H1 (cell line): Measurements from ENCODE around the gene ZNF367. TPM values are rescaled to one million over a fixed set of nuclear protein-coding genes. Genes with fewer than 3 reads are reported as not detected.

Experiments used
- CTCF ChIA-PET: fragments of 300-600 bp; sonication (Branson Sonifier 250); formaldehyde crosslinking; loops from one replicate; lab custom pipeline; 2021; ENCODE audit not compliant: partially characterized antibody; lab: Charles Lee
- POLR2A ChIA-PET: fragments of 300-600 bp; sonication (Branson Sonifier 250); formaldehyde crosslinking; loops from one replicate; lab custom pipeline; 2021; ENCODE audit warnings: inconsistent platforms; ENCODE audit not compliant: partially characterized antibody; lab: Charles Lee
- DNase-seq, 2 experiments: peaks; one replicate each; pipeline versions ENCODE4 v3.0.0 to v3.0.0-alpha.2; 2010 to 2022; ENCODE audit warnings: low spot score in 2 of 2, low read depth in 1 of 2, mixed read lengths in 1 of 2
- FAIRE-seq: peaks from 2 replicates; lab custom pipeline; 2011; peaks lifted over from hg19 to GRCh38; lab: Jason Lieb, UNC
- H2AFZ ChIP-seq: 2 replicates; pipeline ENCODE4 v1.8.1; 2012; ENCODE audit warnings: low read length, inconsistent platforms
- H2AK5ac ChIP-seq: 2 replicates; pipeline ENCODE4 v1.6.1; 2013; ENCODE audit warnings: low read depth, low read length
- H2BK120ac ChIP-seq: replicated peaks from 2 replicates; pipeline ENCODE3; 2013; ENCODE audit warnings: low read depth, low read length, inconsistent platforms
- H2BK12ac ChIP-seq: 2 replicates; pipeline ENCODE4 v1.6.1; 2013; ENCODE audit warnings: low read depth, low read length
- H2BK15ac ChIP-seq: 2 replicates; pipeline ENCODE4 v1.6.1; 2013; ENCODE audit warnings: low read length
- H2BK20ac ChIP-seq: 2 replicates; pipeline ENCODE4 v1.6.1; 2013; ENCODE audit warnings: low read length
- H2BK5ac ChIP-seq: 2 replicates; pipeline ENCODE4 v1.6.1; 2013; ENCODE audit warnings: low read depth, low read length
- H3K14ac ChIP-seq: 2 replicates; pipeline ENCODE4 v1.6.1; 2013; ENCODE audit warnings: inconsistent platforms; ENCODE audit not compliant: insufficient read length
- H3K18ac ChIP-seq: 2 replicates; pipeline ENCODE4 v1.6.1; 2013; ENCODE audit warnings: low read length; ENCODE audit errors: extremely low read depth
- H3K23ac ChIP-seq: 2 replicates; pipeline ENCODE4 v1.6.1; 2013; ENCODE audit warnings: inconsistent platforms; ENCODE audit not compliant: insufficient read length
- H3K23me2 ChIP-seq: 2 replicates; pipeline ENCODE4 v1.6.1; 2013; ENCODE audit warnings: low read depth, low read length
- H3K27ac ChIP-seq: 2 replicates; pipeline ENCODE4 v1.6.1; 2011; ENCODE audit warnings: low read depth, low read length, inconsistent platforms
- H3K27me3 ChIP-seq, 4 experiments: replicated peaks in 1 of 4; 1 replicate in 1 of 4; 2 replicates in 3 of 4; pipeline versions ENCODE4 v1.6.1 to v1.8.1; 2011 to 2013; ENCODE audit warnings: low read length in 3 of 4, mild to moderate bottlenecking in 3 of 4, inconsistent platforms in 2 of 4, mixed read lengths in 2 of 4, moderate library complexity in 1 of 4; ENCODE audit not compliant: control insufficient read depth in 3 of 4, insufficient read depth in 3 of 4; ENCODE audit errors: extremely low read depth in 1 of 4
- H3K36me3 ChIP-seq, 4 experiments: 2 replicates each; pipeline versions ENCODE4 v1.6.1 to v1.8.1; 2011 to 2013; ENCODE audit warnings: mild to moderate bottlenecking in 4 of 4, low read length in 3 of 4, moderate library complexity in 2 of 4, control low read depth in 1 of 4, inconsistent platforms in 1 of 4; ENCODE audit not compliant: insufficient read depth in 4 of 4, control insufficient read depth in 2 of 4
- H3K4ac ChIP-seq: replicated peaks from 2 replicates; pipeline ENCODE3; 2013; ENCODE audit warnings: low read length, low read depth, mixed read lengths, inconsistent platforms; ENCODE audit not compliant: insufficient read length
- H3K4me1 ChIP-seq, 4 experiments: replicated peaks in 1 of 4; 1 replicate in 1 of 4; 2 replicates in 3 of 4; pipeline versions ENCODE4 v1.6.1 to v1.8.1; 2011 to 2013; ENCODE audit warnings: low read length in 3 of 4, inconsistent platforms in 2 of 4, mixed read lengths in 1 of 4; ENCODE audit not compliant: insufficient read depth in 4 of 4, control insufficient read depth in 3 of 4
- H3K4me2 ChIP-seq, 2 experiments: 2 replicates each; pipeline versions ENCODE4 v1.6.1 to v1.8.1; 2011 to 2013; ENCODE audit warnings: low read depth in 2 of 2, low read length in 2 of 2, control low read depth in 1 of 2, inconsistent platforms in 1 of 2, mild to moderate bottlenecking in 1 of 2; ENCODE audit not compliant: insufficient read depth in 1 of 2
- H3K4me3 ChIP-seq, 4 experiments: fragments of 200-600, 300-600 bp in 1 of 4; sonication (generic), shearing (Covaris generic), sonication (Bioruptor Twin) in 1 of 4; 2 replicates each; pipeline versions ENCODE4 v1.5.1 to v1.8.1; 2011 to 2016; ENCODE audit warnings: low read length in 4 of 4, low read depth in 3 of 4, control low read depth in 2 of 4, inconsistent platforms in 2 of 4, mild to moderate bottlenecking in 2 of 4, mixed read lengths in 1 of 4, moderate library complexity in 1 of 4; ENCODE audit not compliant: insufficient read depth in 2 of 4; ENCODE audit errors: extremely low read depth in 1 of 4
- H3K56ac ChIP-seq: replicated peaks from 2 replicates; pipeline ENCODE3; 2013; ENCODE audit warnings: low read depth, mild to moderate bottlenecking, mixed read lengths, low read length, inconsistent platforms; ENCODE audit not compliant: insufficient read length
- H3K79me1 ChIP-seq: 2 replicates; pipeline ENCODE4 v1.6.1; 2013; ENCODE audit warnings: low read depth, low read length, control low read depth
- H3K79me2 ChIP-seq, 2 experiments: 2 replicates each; pipeline versions ENCODE4 v1.6.1 to v1.8.1; 2012 to 2013; ENCODE audit warnings: low read length in 2 of 2, mild to moderate bottlenecking in 2 of 2, inconsistent platforms in 1 of 2; ENCODE audit not compliant: insufficient read depth in 2 of 2, control insufficient read depth in 1 of 2
- H3K9ac ChIP-seq, 4 experiments: replicated peaks in 1 of 4; 1 replicate in 1 of 4; 2 replicates in 3 of 4; pipeline versions ENCODE4 v1.6.1 to v1.8.1; 2011 to 2013; ENCODE audit warnings: low read depth in 3 of 4, low read length in 3 of 4, control low read depth in 2 of 4, mild to moderate bottlenecking in 2 of 4, moderate library complexity in 2 of 4, inconsistent platforms in 1 of 4; ENCODE audit errors: extremely low read depth in 1 of 4
- H3K9me3 ChIP-seq, 2 experiments: 2 replicates each; pipeline versions ENCODE4 v1.6.1 to v1.8.1; 2012 to 2013; ENCODE audit warnings: mild to moderate bottlenecking in 2 of 2, moderate library complexity in 2 of 2, control low read depth in 1 of 2, inconsistent platforms in 1 of 2, low read depth in 1 of 2, low read length in 1 of 2, mixed read lengths in 1 of 2; ENCODE audit not compliant: insufficient read depth in 2 of 2
- H4K20me1 ChIP-seq, 2 experiments: replicated peaks in 1 of 2; 2 replicates each; pipeline versions ENCODE3 to v1.8.1; 2011 to 2013; ENCODE audit warnings: inconsistent platforms in 2 of 2, low read length in 2 of 2, mild to moderate bottlenecking in 1 of 2; ENCODE audit not compliant: insufficient read depth in 2 of 2, control insufficient read depth in 1 of 2
- H4K5ac ChIP-seq: 2 replicates; pipeline ENCODE4 v1.6.1; 2013; ENCODE audit warnings: low read length, low read depth, mixed read lengths, inconsistent platforms; ENCODE audit not compliant: insufficient read length
- H4K8ac ChIP-seq: 2 replicates; pipeline ENCODE4 v1.8.0; 2013; ENCODE audit warnings: mild to moderate bottlenecking, moderate library complexity, low read length, inconsistent platforms; ENCODE audit not compliant: insufficient read depth; ENCODE audit errors: extremely low read depth
- H4K91ac ChIP-seq: replicated peaks from 2 replicates; pipeline ENCODE3; 2013; ENCODE audit warnings: low read length, mixed read lengths, inconsistent platforms; ENCODE audit not compliant: insufficient read length
- CBX5 ChIP-seq: fragments of 300-800, 300-1000 bp; sonication (generic); IDR thresholded peaks from 2 replicates; pipeline ENCODE4 v1.7.1; 2016; ENCODE audit warnings: antibody characterized with exemption, low read length, low read depth
- KDM4A ChIP-seq: IDR thresholded peaks from one replicate; pipeline ENCODE4 v1.7.1; 2012; ENCODE audit warnings: low read depth, mild to moderate bottlenecking, moderate library complexity, low read length, inconsistent platforms; ENCODE audit not compliant: severe bottlenecking
- MAFK ChIP-seq: IDR thresholded peaks from 2 replicates; pipeline ENCODE4 v1.6.1; 2012; ENCODE audit warnings: low read depth, mild to moderate bottlenecking, improper control_type of control experiment, low read length
- POLR2A ChIP-seq, 2 experiments: IDR thresholded peaks; 1 replicate in 1 of 2; 2 replicates in 1 of 2; pipeline ENCODE4 v1.6.1; 2011; ENCODE audit warnings: low read depth in 2 of 2, low read length in 2 of 2, mild to moderate bottlenecking in 2 of 2; ENCODE audit errors: control extremely low read depth in 1 of 2
- RAD21 ChIP-seq, 2 experiments: IDR thresholded peaks in 1 of 2; conservative IDR thresholded peaks in 1 of 2; 2 replicates each; pipeline ENCODE4 v1.6.1; 2011; ENCODE audit warnings: low read depth in 2 of 2, low read length in 2 of 2, improper control_type of control experiment in 1 of 2, inconsistent platforms in 1 of 2, mild to moderate bottlenecking in 1 of 2, moderate library complexity in 1 of 2
- RBBP5 ChIP-seq: IDR thresholded peaks from 2 replicates; pipeline ENCODE4 v1.7.1; 2012; ENCODE audit warnings: low read depth, mild to moderate bottlenecking, inconsistent platforms, low read length, moderate library complexity, borderline replicate concordance
- RXRA ChIP-seq: IDR thresholded peaks from 2 replicates; pipeline ENCODE4 v1.6.1; 2011; ENCODE audit warnings: low read depth, mild to moderate bottlenecking, low read length, moderate library complexity; ENCODE audit not compliant: insufficient read depth
- SP2 ChIP-seq: IDR thresholded peaks from 2 replicates; pipeline ENCODE4 v1.6.1; 2012; ENCODE audit warnings: mild to moderate bottlenecking, low read length, inconsistent platforms
- TBP ChIP-seq: IDR thresholded peaks from 2 replicates; pipeline ENCODE4 v1.6.1; 2011; ENCODE audit warnings: low read depth, low read length, improper control_type of control experiment
- TEAD4 ChIP-seq: IDR thresholded peaks from 2 replicates; pipeline ENCODE4 v1.6.1; 2012; ENCODE audit warnings: low read depth, low read length, inconsistent platforms, mixed read lengths
- WGBS, 2 experiments: shearing (Covaris generic) in 1 of 2; methylation state at CpG; one replicate each; pipeline versions ENCODE4 v1.1.6 to v1.1.7; 2013 to 2015; ENCODE audit warnings: low lambda C conversion rate in 2 of 2, mixed read lengths in 2 of 2, inconsistent platforms in 1 of 2, low coverage in 1 of 2, missing lambda C conversion rate in 1 of 2; ENCODE audit not compliant: insufficient replicate concordance in 2 of 2, insufficient coverage in 1 of 2, insufficient read length in 1 of 2; ENCODE audit errors: extremely low coverage in 1 of 2, missing lambda C conversion rate in 1 of 2; 5-methylcytosine and 5-hydroxymethylcytosine counted together
- polyA plus RNA-seq, 7 experiments: library from polyadenylated mRNA; depleted of rRNA in 3 of 7; stranded (reverse) in 5 of 7; unstranded in 2 of 7; fragments of >200 nt in 5 of 7; fragments of 200-250 nt in 2 of 7; gene quantifications; 1 replicate in 5 of 7; 2 replicates in 1 of 7; 4 replicates in 1 of 7; pipeline versions ENCODE4 v1.2.1 to v1.2.3, GENCODE V29; 2011 to 2013; ENCODE audit warnings: missing spikeins in 2 of 7, mixed read lengths in 2 of 7
- total RNA-seq: library from RNA; stranded (reverse); fragmentation: NEBNext Ultra II Directional; extraction: Animal tissue kit (Norgen Biotek cat#: 25700); gene quantifications from 2 replicates; pipeline ENCODE4 v1.2.1, GENCODE V29; 2021

The ZNF367 gene
- total and polyA plus RNA-seq, 2 of the 8 experiments (the other 6 are each of a cell fraction or from before 2014, with no cell fraction given): 2.2 to 8.2 TPM

DNA sequence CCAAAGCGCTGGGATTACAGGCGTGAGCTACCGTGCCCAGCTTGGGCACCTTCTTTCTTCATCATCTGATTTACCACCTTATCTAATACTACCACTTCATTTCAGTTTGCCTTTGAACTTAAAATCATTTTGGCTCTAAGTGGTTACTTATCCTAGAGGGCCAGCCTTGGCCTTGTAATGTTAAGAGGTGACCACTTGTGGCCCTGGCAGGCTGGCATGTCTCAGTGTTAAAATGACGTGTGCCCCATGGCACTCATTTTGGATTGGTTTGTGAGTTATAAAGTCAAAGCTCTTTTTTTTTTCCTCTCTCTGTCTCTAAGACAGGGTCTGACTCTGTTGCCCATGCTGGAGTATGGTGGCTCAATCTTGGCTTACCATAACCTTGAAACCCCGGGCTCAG lies 49.6 kb upstream of the ZNF367 start:
- no peak for DNase-seq
- no peak for FAIRE-seq
- no peak overlapping the region for H3K14ac ChIP-seq
- no peak overlapping the region for H2BK5ac ChIP-seq
- H2BK20ac ChIP-seq: no peak overlapping the region
- H3K9me3 ChIP-seq: no peaks in the 10 kb centered on the region
- no peaks in the 10 kb centered on the region for H4K20me1 ChIP-seq
- H3K18ac ChIP-seq: no peak overlapping the region
- no peak overlapping the region for H2BK15ac ChIP-seq
- no peak overlapping the region for H4K8ac ChIP-seq
- peaks cover 0 to 31% (median 8%) of the 10 kb centered on the region in 4 experiments; a peak in 5 of 8 replicates for H3K36me3 ChIP-seq
- H3K23me2 ChIP-seq: no peaks in the 10 kb centered on the region
- no peaks in the 10 kb centered on the region for H3K27me3 ChIP-seq
- 96% methylated on average over 5 of the region's 5 CpGs; no CpG with 5 or more reads in 1 of the 2 experiments for WGBS, 2 experiments
- no peak overlapping the region for H3K56ac ChIP-seq
- no peak overlapping the region for H4K91ac ChIP-seq
- no peak overlapping the region for H2AFZ ChIP-seq
- H3K23ac ChIP-seq: no peak overlapping the region
- no peak overlapping the region for H2AK5ac ChIP-seq
- CTCF ChIA-PET: interaction anchor here (0.8 kb wide), 1 partner anchor 25 kb away, joined by 3 read pairs; no protein-coding TSS in a partner anchor
- H3K4me1 ChIP-seq: peaks cover 0 to 6% (median 2%) of the 10 kb centered on the region in 4 experiments; a peak in 3 of 7 replicates
- no peak overlapping the region for H3K4me3 ChIP-seq
- H3K27ac ChIP-seq: no peak overlapping the region
- no peaks in the 10 kb centered on the region for H3K79me1 ChIP-seq
- H3K79me2 ChIP-seq: no peaks in the 10 kb centered on the region
- TF ChIP-seq TBP (no peak), SP2 (no peak), RXRA (no peak), CBX5 (no peak), MAFK (no peak), RBBP5 (no peak), RAD21 (IDR thresholded peaks at IDR 0.05 in 1 of 2, conservative IDR thresholded peaks at IDR 0.05 in 1 of 2; ENCODE audit: low read depth in 2 of 2, low read length in 2 of 2) (no peak), TEAD4 (no peak), POLR2A (IDR thresholded peaks at IDR 0.05; ENCODE audit: control extremely low read depth in 1 of 2, low read depth in 2 of 2, low read length in 2 of 2) (no peak), KDM4A (no peak)
- TF ChIP-seq, all 59 proteins: peak for 0
- Histone ChIP-seq H3K4ac (no peak overlapping the region), H2BK120ac (no peak overlapping the region), H4K5ac (no peak overlapping the region), H3K4me2 (no peak overlapping the region), H3K9ac (no peak overlapping the region), H2BK12ac (no peak overlapping the region)
- POLR2A ChIA-PET: no interaction called here
